Measurements from ENCODE around the gene KRTAP10-3. TPM values are rescaled to one million over a fixed set of nuclear protein-coding genes. Genes with fewer than 3 reads are reported as not detected.
A peak's percentile ranks its signal among the peaks of the same experiment; 100 is the strongest.
"Not testable (repeated sequence)": the region's sequence is repeated elsewhere in the genome, so short reads cannot be mapped to it uniquely, and the experiment has no call there.

KRTAP10-3 gene
- total RNA-seq, 1 donor from 2014 or later: not detected

- Mint-ChIP-seq H3K4me1 (peaks cover 39% of the 10 kb centered on the region), H3K36me3 (ENCODE audit: low read depth) (no peaks in the 10 kb centered on the region), H3K9me3 (peaks cover 9% of the 10 kb centered on the region), H3K27me3 (no peaks in the 10 kb centered on the region), H3K4me3 (no peak overlapping the region), H3K27ac (peak overlapping the region; percentile 68)
- intact Hi-C loops (cut with micrococcal nuclease): loop anchor here (5.0 kb wide), 1 partner anchor 541 kb away; no protein-coding TSS in a partner anchor
- no peak for DNase-seq
- ChIA-PET POLR2A (interaction anchor here (0.6 kb wide), 1 partner anchor 361 kb away, joined by 10 read pairs; no protein-coding TSS in a partner anchor), CTCF (no interaction called here)
- ATAC-seq (ENCODE audit: low read depth): peak; percentile 51
- no peak for TF ChIP-seq CTCF (IDR thresholded peaks at IDR 0.05)
These were observed 7.8 kb upstream of the KRTAP10-3 start for GRCh38 chr21:44566403-44566802.

DNA sequence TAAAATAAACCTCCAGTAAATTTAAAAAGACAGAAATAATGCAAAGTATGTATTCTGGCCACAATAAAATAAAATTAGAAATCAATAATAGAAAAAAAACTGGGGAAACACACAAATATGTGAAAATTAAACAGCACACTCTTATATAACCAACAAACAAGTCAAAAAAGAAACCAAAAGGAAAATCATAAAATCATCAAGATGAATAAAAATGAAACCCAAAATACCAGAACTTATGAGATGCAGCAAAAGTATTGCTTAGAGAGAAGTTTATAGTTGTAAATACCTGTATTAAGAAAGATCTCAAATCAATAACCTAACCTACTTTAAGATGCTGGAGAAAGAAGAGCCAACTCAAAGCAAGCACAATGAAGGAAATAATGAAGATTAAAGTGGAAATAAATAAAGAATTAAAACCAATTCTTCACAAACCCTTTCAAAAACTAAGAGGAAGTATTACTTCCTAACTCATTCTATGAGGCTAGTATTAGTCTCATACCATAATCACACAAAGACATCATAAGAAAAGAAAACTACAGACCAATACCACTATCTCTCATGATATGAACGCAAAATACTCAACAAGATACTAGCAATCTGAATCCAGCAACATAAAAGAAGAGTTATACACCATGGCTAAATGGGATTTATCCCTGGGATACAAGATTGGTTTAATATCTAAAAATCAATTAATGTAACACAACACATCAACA lies 6.4 kb upstream of the KRTAP10-3 start:
- no peaks in the 10 kb centered on the region for H3K36me3 Mint-ChIP-seq (ENCODE audit: low read depth)
- no peaks in the 10 kb centered on the region for H3K27me3 Mint-ChIP-seq
- H3K4me1 Mint-ChIP-seq: peaks cover 41% of the 10 kb centered on the region
- H3K27ac Mint-ChIP-seq: peak overlapping the region; percentile 86
- DNase-seq (no peak), ATAC-seq (ENCODE audit: low read depth) (peak; percentile 72)
- TF ChIP-seq CTCF (IDR thresholded peaks at IDR 0.05): no peak
- intact Hi-C loops (cut with micrococcal nuclease): loop anchor here (5.0 kb wide), 1 partner anchor 542 kb away; no protein-coding TSS in a partner anchor
- CTCF ChIA-PET: no interaction called here
- H3K4me3 Mint-ChIP-seq: peak overlapping the region; percentile 35
- POLR2A ChIA-PET: no interaction called here
- peaks cover 6% of the 10 kb centered on the region for H3K9me3 Mint-ChIP-seq

- Mint-ChIP-seq H3K4me3 (no peak overlapping the region), H3K4me1 (peaks cover 41% of the 10 kb centered on the region), H3K27me3 (no peaks in the 10 kb centered on the region), H3K36me3 (ENCODE audit: low read depth) (no peaks in the 10 kb centered on the region), H3K27ac (no peak overlapping the region), H3K9me3 (peaks cover 8% of the 10 kb centered on the region)
- ATAC-seq (ENCODE audit: low read depth) (no peak), DNase-seq (no peak)
- POLR2A ChIA-PET: no interaction called here
- CTCF ChIA-PET: no interaction called here
- TF ChIP-seq CTCF (IDR thresholded peaks at IDR 0.05): no peak
- intact Hi-C loops (cut with micrococcal nuclease): no loop called here
These were observed 5.5 kb upstream of the KRTAP10-3 start for GRCh38 chr21:44564099-44564498.

DNA sequence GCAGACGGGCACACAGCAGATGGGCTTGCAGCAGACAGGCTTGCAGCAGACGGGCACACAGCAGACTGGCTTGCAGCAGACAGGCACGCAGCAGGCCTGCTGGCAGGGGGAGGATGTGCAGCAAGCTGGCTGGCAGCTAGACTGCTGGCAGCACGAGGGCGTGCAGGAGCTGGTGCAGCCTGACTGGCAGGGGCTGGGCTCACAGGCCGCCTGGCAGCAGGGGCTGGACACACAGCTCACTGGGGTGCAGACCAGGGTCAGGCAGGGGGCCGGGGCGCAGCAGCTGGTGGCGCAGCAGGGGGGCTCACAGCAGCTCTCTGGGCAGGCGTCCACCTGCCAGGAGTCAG lies 293 bp downstream of the KRTAP10-3 start:
- not testable (repeated sequence) for H3K27me3 Mint-ChIP-seq

GRCh38 chr21:44557491-44558328 lies 885 bp downstream of the KRTAP10-3 start:
- CTCF ChIA-PET: no interaction called here
- intact Hi-C loops (cut with micrococcal nuclease): no loop called here
- DNase-seq: no peak
- no peak overlapping the region for H3K4me3 Mint-ChIP-seq
- POLR2A ChIA-PET: no interaction called here
- TF ChIP-seq CTCF (IDR thresholded peaks at IDR 0.05): no peak
- no peak overlapping the region for H3K27ac Mint-ChIP-seq
- peaks cover 10% of the 10 kb centered on the region for H3K27me3 Mint-ChIP-seq
- peaks cover 21% of the 10 kb centered on the region for H3K4me1 Mint-ChIP-seq
- no peak for ATAC-seq (ENCODE audit: low read depth)
- H3K36me3 Mint-ChIP-seq (ENCODE audit: low read depth): no peaks in the 10 kb centered on the region
- H3K9me3 Mint-ChIP-seq: peaks cover 4% of the 10 kb centered on the region

More for the DNA sequence above, 293 bp downstream of the KRTAP10-3 start:
- H3K27ac Mint-ChIP-seq; H3K9me3 Mint-ChIP-seq; H3K36me3 Mint-ChIP-seq (ENCODE audit: low read depth); intact Hi-C loops (cut with micrococcal nuclease); CTCF ChIA-PET; ATAC-seq (ENCODE audit: low read depth); POLR2A ChIA-PET; H3K4me3 Mint-ChIP-seq; DNase-seq: not testable (repeated sequence)
- peaks cover 21% of the 10 kb centered on the region for H3K4me1 Mint-ChIP-seq
